Liver (tissue), 9 donors: ENCODE measurements around the gene PLTP. TPM values are rescaled to one million over a fixed set of nuclear protein-coding genes. Genes with fewer than 3 reads are reported as not detected.

Source experiments
- DNase-seq: peaks from one replicate; pipeline ENCODE4 v3.0.0-alpha.2; 2017; ENCODE audit warnings: low spot score
- H3K27ac ChIP-seq, 2 donors: one replicate each; pipeline ENCODE4 v1.7.0; 2013; ENCODE audit warnings: inconsistent platforms in 2 of 2, low read length in 2 of 2, control low read depth in 1 of 2, low read depth in 1 of 2, mild to moderate bottlenecking in 1 of 2
- H3K27me3 ChIP-seq, 4 donors: one replicate each; pipeline versions ENCODE4 v1.6.1 to v1.7.0; 2013; ENCODE audit warnings: low read length in 3 of 4, inconsistent platforms in 1 of 4, mild to moderate bottlenecking in 1 of 4, moderate library complexity in 1 of 4; ENCODE audit not compliant: control insufficient read depth in 4 of 4, insufficient read depth in 4 of 4
- H3K36me3 ChIP-seq, 4 donors: one replicate each; pipeline versions ENCODE4 v1.6.1 to v1.7.0; 2013; ENCODE audit warnings: low read length in 3 of 4, mild to moderate bottlenecking in 3 of 4, low read depth in 1 of 4, moderate library complexity in 1 of 4; ENCODE audit not compliant: control insufficient read depth in 4 of 4, insufficient read depth in 3 of 4
- H3K4me1 ChIP-seq, 4 donors: one replicate each; pipeline versions ENCODE4 v1.6.1 to v1.7.0; 2013; ENCODE audit warnings: low read length in 3 of 4, mild to moderate bottlenecking in 3 of 4, moderate library complexity in 1 of 4; ENCODE audit not compliant: control insufficient read depth in 4 of 4, insufficient read depth in 4 of 4
- H3K4me3 ChIP-seq, 3 donors: one replicate each; pipeline versions ENCODE4 v1.6.1 to v1.7.0; 2013; ENCODE audit warnings: low read length in 3 of 3, control low read depth in 1 of 3, low read depth in 1 of 3, mild to moderate bottlenecking in 1 of 3
- H3K9ac ChIP-seq, 2 donors: one replicate each; pipeline ENCODE4 v1.7.0; 2013; ENCODE audit warnings: low read length in 2 of 2, mild to moderate bottlenecking in 2 of 2, moderate library complexity in 2 of 2, control low read depth in 1 of 2, low read depth in 1 of 2
- H3K9me3 ChIP-seq, 4 donors: one replicate each; pipeline versions ENCODE4 v1.6.1 to v1.7.0; 2013; ENCODE audit warnings: low read length in 3 of 4; ENCODE audit not compliant: control insufficient read depth in 4 of 4
- ATF3 ChIP-seq: IDR thresholded peaks from 2 replicates; pipeline ENCODE4 v1.6.1; 2016; ENCODE audit warnings: antibody characterized with exemption
- CTCF ChIP-seq: fragments of 150-350 bp; IDR thresholded peaks from 2 replicates; pipeline ENCODE4 v1.5.1; 2017; ENCODE audit warnings: improper control_type of control experiment, low read depth, low read length; ENCODE audit not compliant: missing input control
- FOXA1 ChIP-seq: IDR thresholded peaks from 2 replicates; pipeline ENCODE4 v1.6.1; 2016; ENCODE audit warnings: antibody characterized with exemption
- FOXA2 ChIP-seq: IDR thresholded peaks from 2 replicates; pipeline ENCODE4 v1.6.1; 2016; ENCODE audit warnings: antibody characterized with exemption
- GABPA ChIP-seq, 2 donors: IDR thresholded peaks in 1 of 2; conservative IDR thresholded peaks in 1 of 2; 2 replicates each; pipeline ENCODE4 v1.6.1; 2016; ENCODE audit warnings: antibody characterized with exemption in 2 of 2, mild to moderate bottlenecking in 1 of 2, moderate library complexity in 1 of 2
- HNF4A ChIP-seq, 2 donors: conservative IDR thresholded peaks; 2 replicates each; pipeline ENCODE4 v1.6.1; 2016; ENCODE audit warnings: antibody characterized with exemption in 2 of 2, mild to moderate bottlenecking in 2 of 2
- HNF4G ChIP-seq: IDR thresholded peaks from 2 replicates; pipeline ENCODE4 v1.6.1; 2016; ENCODE audit warnings: antibody characterized with exemption
- JUND ChIP-seq, 2 donors: IDR thresholded peaks; 2 replicates each; pipeline ENCODE4 v1.6.1; 2016; ENCODE audit warnings: antibody characterized with exemption in 2 of 2
- MAX ChIP-seq: IDR thresholded peaks from 2 replicates; pipeline ENCODE4 v1.6.1; 2016; ENCODE audit warnings: antibody characterized with exemption
- NR2F2 ChIP-seq: IDR thresholded peaks from 2 replicates; pipeline ENCODE4 v1.6.1; 2016; ENCODE audit warnings: antibody characterized with exemption
- RAD21 ChIP-seq, 2 donors: IDR thresholded peaks; 2 replicates each; pipeline ENCODE4 v1.6.1; 2016; ENCODE audit warnings: antibody characterized with exemption in 2 of 2, mild to moderate bottlenecking in 2 of 2
- REST ChIP-seq: IDR thresholded peaks from 2 replicates; pipeline ENCODE4 v1.6.1; 2016; ENCODE audit warnings: antibody characterized with exemption, mild to moderate bottlenecking
- RXRA ChIP-seq, 2 donors: IDR thresholded peaks; 2 replicates each; pipeline ENCODE4 v1.6.1; 2017 to 2018; ENCODE audit warnings: antibody characterized with exemption in 2 of 2, mild to moderate bottlenecking in 1 of 2
- SP1 ChIP-seq: IDR thresholded peaks from 2 replicates; pipeline ENCODE4 v1.6.1; 2018; ENCODE audit warnings: antibody characterized with exemption, mild to moderate bottlenecking
- TAF1 ChIP-seq: conservative IDR thresholded peaks from 2 replicates; pipeline ENCODE4 v1.6.1; 2016; ENCODE audit warnings: antibody characterized with exemption, mild to moderate bottlenecking
- YY1 ChIP-seq: IDR thresholded peaks from 2 replicates; pipeline ENCODE4 v1.6.1; 2016; ENCODE audit warnings: antibody characterized with exemption, mild to moderate bottlenecking
- ZBTB33 ChIP-seq: IDR thresholded peaks from 2 replicates; pipeline ENCODE4 v1.6.1; 2016; ENCODE audit warnings: antibody characterized with exemption
- WGBS: extraction: QIAGEN DNeasy Blood & Tissue Kit; methylation state at CpG from one replicate; pipeline ENCODE4 v1.1.7; 2013; 5-methylcytosine and 5-hydroxymethylcytosine counted together
- polyA plus RNA-seq, 2 donors: library from polyadenylated mRNA; stranded (reverse) in 1 of 2; unstranded in 1 of 2; fragments of 200-250 nt in 1 of 2; fragments of >200 nt in 1 of 2; fragmentation: Nextera tagmentation in 1 of 2; extraction: Ambion mirVana in 1 of 2; gene quantifications; one replicate each; pipeline versions ENCODE4 v1.2.1 to v1.2.3, GENCODE V29; 2013 to 2015
- total RNA-seq, 2 donors: library from RNA; depleted of rRNA; stranded (reverse); fragments of >200 nt; gene quantifications; one replicate each; pipeline ENCODE4 v1.2.3, GENCODE V29; 2014
- donor health status: healthy.
- donor health status: healthy.
- donor health status: healthy.
- donor health status: healthy.
- donor health status: healthy.

PLTP gene
- total and polyA plus RNA-seq, 4 donors, result 22.5 to 69.5 (median 60.7) TPM

GRCh38 chr20:45860560-45861220, 51.3 kb downstream of the PLTP start:
- WGBS, result 82% methylated on average over 7 of the region's 7 CpGs
- no peak for DNase-seq
- Histone ChIP-seq H3K36me3 (no peaks in the 10 kb centered on the region), H3K4me3 (no peak overlapping the region), H3K27me3 (no peaks in the 10 kb centered on the region), H3K27ac (no peak overlapping the region), H3K9ac (no peak overlapping the region), H3K4me1 (peaks cover 12 to 24% (median 16%) of the 10 kb centered on the region in 4 donors), H3K9me3 (no peaks in the 10 kb centered on the region)
- TF ChIP-seq NR2F2, result no peak
- TF ChIP-seq MAX, result no peak
- no peak for TF ChIP-seq RAD21 (IDR thresholded peaks at IDR 0.05)
- TF ChIP-seq CTCF, result no peak
- TF ChIP-seq HNF4G, result no peak
- TF ChIP-seq REST, result no peak
- no peak for TF ChIP-seq JUND (IDR thresholded peaks at IDR 0.05)
- no peak for TF ChIP-seq FOXA2
- TF ChIP-seq FOXA1, result no peak

GRCh38 chr20:45859916-45860315, 52.0 kb downstream of the PLTP start:
- Histone ChIP-seq H3K4me3 (no peak overlapping the region), H3K27me3 (no peaks in the 10 kb centered on the region), H3K36me3 (no peaks in the 10 kb centered on the region), H3K4me1 (peaks cover 12 to 28% (median 19%) of the 10 kb centered on the region in 4 donors), H3K27ac (no peak overlapping the region), H3K9ac (no peak overlapping the region), H3K9me3 (no peaks in the 10 kb centered on the region)
- TF ChIP-seq MAX (no peak), JUND (IDR thresholded peaks at IDR 0.05) (no peak), REST (no peak), RXRA (IDR thresholded peaks at IDR 0.05) (no peak), ATF3 (no peak), YY1 (no peak), GABPA (IDR thresholded peaks at IDR 0.05 in 1 of 2, conservative IDR thresholded peaks at IDR 0.05 in 1 of 2) (no peak), TAF1 (no peak), SP1 (no peak), FOXA1 (no peak), FOXA2 (no peak), RAD21 (IDR thresholded peaks at IDR 0.05) (no peak), ZBTB33 (no peak), HNF4A (conservative IDR thresholded peaks at IDR 0.05) (no peak)
- WGBS, result 95% methylated on average over 5 of the region's 5 CpGs
- no peak for DNase-seq
